BE2C (cell line): ENCODE data around the gene TYMP.

Experiments used
- DNase-seq: peaks from one replicate; pipeline ENCODE4 v3.0.0-alpha.2; 2020
- H3K27me3 ChIP-seq: fragments of 250-450 bp; sonication (Bioruptor Pico); 2 replicates; pipeline ENCODE4 v1.5.1; 2020; ENCODE audit warnings: mild to moderate bottlenecking
- H3K36me3 ChIP-seq: fragments of 250-450 bp; sonication (Bioruptor Pico); 2 replicates; pipeline ENCODE4 v1.5.1; 2020; ENCODE audit warnings: mild to moderate bottlenecking
- H3K4me1 ChIP-seq: fragments of 250-450 bp; sonication (Bioruptor Pico); 2 replicates; pipeline ENCODE4 v1.5.1; 2020
- H3K4me3 ChIP-seq: 2 replicates; pipeline ENCODE4 v1.5.1; 2011; ENCODE audit warnings: low read depth, low read length
- H3K9me3 ChIP-seq: fragments of 250-450 bp; sonication (Bioruptor Pico); 2 replicates; pipeline ENCODE4 v1.5.1; 2020
- TF ChIP-seq, protein P1 (sequence below): IDR thresholded peaks from 2 replicates; pipeline ENCODE4 v1.5.1; 2012; ENCODE audit warnings: mild to moderate bottlenecking, low read depth, low read length

Gene TYMP

DNA sequence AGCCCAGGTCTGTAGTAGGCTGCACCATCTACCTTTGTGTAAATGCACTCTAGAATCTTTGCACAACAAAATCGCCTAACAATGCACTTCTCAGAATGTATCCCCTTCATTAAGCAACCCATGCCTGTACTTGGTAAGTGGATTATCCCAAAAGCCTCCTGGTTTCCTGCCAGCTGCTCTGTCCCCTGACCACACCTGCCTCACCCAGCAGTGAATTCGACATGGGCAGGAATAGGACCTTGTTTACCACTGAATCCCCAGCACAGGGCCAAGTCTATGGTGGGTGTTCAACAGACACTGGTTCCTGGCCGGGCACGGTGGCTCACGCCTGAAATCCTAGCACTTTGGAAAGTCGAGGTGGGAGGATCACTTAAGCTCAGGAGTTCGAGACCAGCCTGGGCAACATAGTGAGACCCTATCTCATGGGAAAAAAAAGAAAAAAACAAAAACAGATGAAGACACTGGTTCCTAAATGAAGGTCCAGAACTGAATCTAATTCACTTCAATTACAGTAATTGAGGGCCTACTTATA lies 38.0 kb upstream of the TYMP start:
- Histone ChIP-seq H3K9me3 (no peaks in the 10 kb centered on the region), H3K27me3 (0 out of 2 replicates have a peak, but pooled peaks cover 4% of the 10 kb centered on the region), H3K4me3 (no peak overlapping the region), H3K4me1 (no peaks in the 10 kb centered on the region), H3K36me3 (peaks cover 7% of the 10 kb centered on the region; the same call in 1 of the 2 replicates)
- TF ChIP-seq, protein P1, sequence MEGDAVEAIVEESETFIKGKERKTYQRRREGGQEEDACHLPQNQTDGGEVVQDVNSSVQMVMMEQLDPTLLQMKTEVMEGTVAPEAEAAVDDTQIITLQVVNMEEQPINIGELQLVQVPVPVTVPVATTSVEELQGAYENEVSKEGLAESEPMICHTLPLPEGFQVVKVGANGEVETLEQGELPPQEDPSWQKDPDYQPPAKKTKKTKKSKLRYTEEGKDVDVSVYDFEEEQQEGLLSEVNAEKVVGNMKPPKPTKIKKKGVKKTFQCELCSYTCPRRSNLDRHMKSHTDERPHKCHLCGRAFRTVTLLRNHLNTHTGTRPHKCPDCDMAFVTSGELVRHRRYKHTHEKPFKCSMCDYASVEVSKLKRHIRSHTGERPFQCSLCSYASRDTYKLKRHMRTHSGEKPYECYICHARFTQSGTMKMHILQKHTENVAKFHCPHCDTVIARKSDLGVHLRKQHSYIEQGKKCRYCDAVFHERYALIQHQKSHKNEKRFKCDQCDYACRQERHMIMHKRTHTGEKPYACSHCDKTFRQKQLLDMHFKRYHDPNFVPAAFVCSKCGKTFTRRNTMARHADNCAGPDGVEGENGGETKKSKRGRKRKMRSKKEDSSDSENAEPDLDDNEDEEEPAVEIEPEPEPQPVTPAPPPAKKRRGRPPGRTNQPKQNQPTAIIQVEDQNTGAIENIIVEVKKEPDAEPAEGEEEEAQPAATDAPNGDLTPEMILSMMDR = no peak
- DNase-seq = no peak

DNA sequence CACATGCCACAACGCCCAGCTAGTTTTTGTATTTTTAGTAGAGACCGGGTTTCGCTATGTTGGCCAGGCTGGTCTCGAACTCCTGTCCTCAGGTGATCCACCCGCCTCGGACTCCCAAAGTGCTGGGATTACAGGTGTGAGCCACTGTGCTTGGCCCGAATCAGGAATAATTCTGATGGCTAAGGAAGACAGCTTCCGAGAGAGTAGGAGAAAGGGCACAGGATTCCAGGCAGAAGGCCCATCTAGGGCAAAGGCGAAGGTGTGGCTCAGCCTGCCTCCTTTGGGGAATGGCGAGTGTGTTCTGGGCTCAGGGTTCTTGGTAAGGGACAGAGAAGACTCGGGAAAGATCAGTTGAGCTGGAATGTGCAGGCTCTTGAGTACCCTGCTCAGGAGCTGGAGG lies 34.5 kb upstream of the TYMP start:
- Histone ChIP-seq H3K27me3 (0 out of 2 replicates have a peak, but pooled peaks cover 4% of the 10 kb centered on the region), H3K9me3 (no peaks in the 10 kb centered on the region), H3K4me3 (no peak overlapping the region), H3K4me1 (no peaks in the 10 kb centered on the region), H3K36me3 (no peaks in the 10 kb centered on the region)
- no peak for DNase-seq
- TF ChIP-seq, protein P1 = no peak

DNA sequence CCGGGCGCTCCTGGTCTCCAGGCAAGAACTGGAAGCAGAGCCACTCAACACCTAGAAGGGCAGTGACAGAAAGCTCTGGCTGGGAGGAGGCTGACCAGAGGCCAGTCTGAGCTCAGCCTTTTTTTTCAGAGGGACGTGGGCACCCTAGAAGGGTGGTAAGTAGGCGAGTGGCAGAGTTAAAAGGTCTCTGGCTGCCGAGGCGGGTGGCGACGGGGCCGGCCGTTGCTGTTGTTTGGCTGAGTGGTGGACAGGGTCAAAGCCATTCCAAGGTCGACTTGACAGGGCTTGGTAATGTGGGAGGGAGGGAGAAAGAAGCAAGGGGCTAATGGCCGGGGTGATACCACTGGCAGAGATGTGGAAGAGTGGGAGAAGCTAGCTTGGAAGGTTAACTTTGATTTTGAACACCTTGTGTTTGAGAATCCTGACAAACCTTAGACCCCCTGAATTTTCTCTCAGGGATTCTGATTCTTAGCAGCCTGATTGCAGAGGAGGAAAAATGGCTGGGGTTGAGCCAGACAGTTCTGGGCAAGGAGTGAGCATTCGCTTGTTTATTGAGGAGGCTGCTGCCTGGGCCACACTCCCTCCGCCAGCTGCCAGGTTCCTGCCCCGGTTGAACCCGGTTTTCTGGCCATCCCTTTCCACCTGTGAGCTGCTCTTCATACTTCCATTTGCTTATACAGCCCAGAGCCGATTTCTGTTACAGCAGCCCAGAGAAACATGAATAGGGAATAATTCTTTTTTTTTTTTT lies 33.8 kb upstream of the TYMP start:
- Histone ChIP-seq H3K4me3 (peak overlapping the region; percentile 73), H3K4me1 (no peaks in the 10 kb centered on the region), H3K36me3 (no peaks in the 10 kb centered on the region), H3K27me3 (0 out of 2 replicates have a peak, but pooled peaks cover 4% of the 10 kb centered on the region), H3K9me3 (no peaks in the 10 kb centered on the region)
- no peak for DNase-seq
- TF ChIP-seq, protein P1 = no peak

DNA sequence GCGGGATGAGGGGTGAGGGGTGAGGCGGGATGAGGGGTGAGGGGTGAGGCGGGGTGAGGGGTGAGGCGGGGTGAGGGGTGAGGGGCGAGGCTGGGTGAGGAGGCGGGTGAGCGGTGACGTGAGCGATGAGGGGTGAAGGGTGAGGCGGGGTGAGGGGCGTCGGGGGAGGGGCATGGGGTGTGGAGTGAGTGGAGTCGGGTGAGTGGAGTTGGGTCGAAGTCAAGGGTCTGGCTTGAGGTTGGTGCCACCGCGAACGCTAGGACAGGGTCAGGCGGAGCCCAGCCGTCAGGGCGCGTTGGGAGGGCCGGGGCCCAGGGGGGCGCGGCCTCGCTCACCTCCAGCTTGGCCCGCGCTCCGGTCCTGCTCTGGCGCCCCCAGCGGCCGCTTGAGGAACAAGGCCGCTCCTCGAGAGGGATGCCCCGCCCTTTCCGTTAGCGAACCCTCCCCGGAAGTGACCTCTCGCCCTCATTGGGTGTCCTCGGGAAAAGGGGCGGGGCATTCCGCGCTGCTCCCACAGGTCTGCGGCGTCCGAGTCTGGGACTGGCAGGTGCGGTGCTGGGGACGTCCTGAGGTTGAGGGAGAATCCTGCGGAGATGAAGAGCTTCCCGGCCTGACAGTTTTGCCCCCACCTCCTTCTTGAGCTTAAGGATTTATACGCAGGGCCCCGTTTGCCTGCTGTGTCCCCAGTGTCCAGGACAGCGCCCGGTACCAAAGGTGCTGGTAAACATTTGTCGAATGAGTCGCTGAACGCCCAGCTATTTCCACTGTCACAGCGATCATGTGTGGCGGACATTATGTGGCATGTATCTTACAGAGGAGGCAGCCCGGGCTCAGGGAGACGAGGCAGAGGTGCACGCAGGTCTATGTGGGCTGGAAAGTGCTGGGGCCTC lies 33.0 kb upstream of the TYMP start, which contains the start of gene SYCE3:
Gene SYCE3, minus strand, starts transcription at position 397 of the 890 bp plus-strand sequence. CDS start 6,514 bp downstream, outside the sequence.
- Histone ChIP-seq H3K9me3 (no peaks in the 10 kb centered on the region), H3K27me3 (0 out of 2 replicates have a peak, but pooled peaks cover 4% of the 10 kb centered on the region), H3K4me3 (peak within 1 kb of the TSS; percentile 73), H3K36me3 (no peaks in the 10 kb centered on the region), H3K4me1 (no peaks in the 10 kb centered on the region)
- peak; percentile 99 for DNase-seq
- TF ChIP-seq, protein P1 = peak; percentile 88

DNA sequence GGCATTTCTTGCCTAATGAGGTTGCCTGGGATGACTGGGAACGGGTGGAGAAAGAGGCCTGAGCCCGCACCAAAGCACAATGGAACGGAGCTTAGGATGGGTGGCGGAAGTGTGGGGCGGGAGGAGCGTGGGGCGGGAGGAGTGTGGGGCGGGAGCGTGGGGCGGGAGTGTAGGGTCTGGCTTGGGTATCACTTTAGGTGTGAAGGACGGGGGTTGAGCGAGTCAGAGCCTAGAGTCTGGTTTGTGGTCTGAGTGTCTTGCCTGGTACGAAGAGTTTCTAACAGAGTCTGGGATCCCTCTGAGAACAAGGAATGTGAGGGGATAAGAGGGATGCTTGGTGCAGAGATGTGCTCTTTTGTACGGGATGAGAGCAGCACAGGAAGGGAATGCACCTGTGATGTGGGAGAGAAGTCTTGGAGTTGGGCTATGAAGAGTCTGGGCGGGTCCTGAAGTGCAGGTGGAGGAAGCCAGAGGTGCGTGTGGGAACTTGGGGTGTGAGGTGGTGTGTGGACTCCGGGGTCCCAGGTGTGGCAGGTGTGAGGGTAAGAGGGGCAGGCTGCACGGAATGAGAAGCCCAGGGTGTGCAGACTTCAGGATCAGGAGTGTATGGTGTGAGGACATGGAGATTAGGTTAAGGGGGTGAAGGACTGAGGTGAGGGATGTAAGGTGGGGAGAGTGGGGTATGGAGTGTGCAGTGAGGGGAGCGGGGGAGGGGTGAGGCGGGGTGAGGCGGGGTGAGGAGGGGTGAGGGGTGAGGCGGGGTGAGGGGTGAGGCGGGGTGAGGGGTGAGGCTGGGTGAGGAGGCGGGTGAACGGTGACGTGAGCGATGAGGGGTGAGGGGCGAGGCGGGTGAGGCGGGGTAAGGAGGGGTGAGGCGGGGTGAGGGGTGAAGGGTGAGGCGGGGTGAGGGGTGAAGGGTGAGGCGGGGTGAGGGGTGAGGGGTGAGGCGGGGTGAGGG lies 31.9 kb upstream of the TYMP start:
- Histone ChIP-seq H3K4me1 (no peaks in the 10 kb centered on the region), H3K9me3 (no peaks in the 10 kb centered on the region), H3K36me3 (no peaks in the 10 kb centered on the region), H3K27me3 (0 out of 2 replicates have a peak, but pooled peaks cover 4% of the 10 kb centered on the region), H3K4me3 (no peak overlapping the region)
- no peak for DNase-seq
- TF ChIP-seq, protein P1 = no peak
